Measurements from ENCODE around the gene EPHA8.

Gene EPHA8

GRCh38 chr1:22533244-22533895, 29.9 kb upstream of the EPHA8 start:
- intact Hi-C loops (cut with DNase I) = no loop called here
- DNase-seq = peak in 5 of 42 donors; percentile 22 to 43 (median 25)

- DNase-seq = no peak
- intact Hi-C loops (cut with DNase I) = no loop called here
Measured at GRCh38 chr1:22534951-22535350, 28.3 kb upstream of the EPHA8 start.

- intact Hi-C loops (cut with DNase I) = no loop called here
- no peak for DNase-seq
Measured at GRCh38 chr1:22535399-22535798, 27.9 kb upstream of the EPHA8 start.

- no peak for DNase-seq
- intact Hi-C loops (cut with DNase I) = no loop called here
Measured at GRCh38 chr1:22536506-22536905, 26.8 kb upstream of the EPHA8 start.

- DNase-seq = peak in 24 of 42 donors; percentile 11 to 73 (median 32)
- intact Hi-C loops (cut with DNase I) = no loop called here
Measured at GRCh38 chr1:22537441-22538139, 25.7 kb upstream of the EPHA8 start.

GRCh38 chr1:22539510-22540118, 23.7 kb upstream of the EPHA8 start:
- no peak for DNase-seq

GRCh38 chr1:22540337-22540736, 23.0 kb upstream of the EPHA8 start:
- intact Hi-C loops (cut with DNase I) = no loop called here
- DNase-seq = no peak

More at GRCh38 chr1:22539510-22540118, 23.7 kb upstream of the EPHA8 start:
- intact Hi-C loops (cut with DNase I) = no loop called here

GRCh38 chr1:22542886-22543285, 20.4 kb upstream of the EPHA8 start:
- DNase-seq = no peak
- intact Hi-C loops (cut with DNase I) = no loop called here

GRCh38 chr1:22543679-22544078, 19.6 kb upstream of the EPHA8 start:
- intact Hi-C loops (cut with DNase I) = no loop called here
- DNase-seq = no peak

GRCh38 chr1:22544606-22545005, 18.7 kb upstream of the EPHA8 start:
- intact Hi-C loops (cut with DNase I) = no loop called here
- DNase-seq = no peak

- intact Hi-C loops (cut with DNase I) = no loop called here
- DNase-seq = no peak
Measured at GRCh38 chr1:22545141-22545540, 18.1 kb upstream of the EPHA8 start.

- no peak for DNase-seq
- intact Hi-C loops (cut with DNase I) = no loop called here
Measured at GRCh38 chr1:22547186-22547817, 16.0 kb upstream of the EPHA8 start.

GRCh38 chr1:22547818-22548462, 15.3 kb upstream of the EPHA8 start:
- intact Hi-C loops (cut with DNase I) = no loop called here
- DNase-seq = no peak

GRCh38 chr1:22550021-22550420, 13.3 kb upstream of the EPHA8 start:
- intact Hi-C loops (cut with DNase I) = no loop called here
- no peak for DNase-seq

- intact Hi-C loops (cut with DNase I) = no loop called here
- no peak for DNase-seq
Measured at GRCh38 chr1:22551591-22551990, 11.7 kb upstream of the EPHA8 start.

GRCh38 chr1:22552021-22552420, 11.3 kb upstream of the EPHA8 start:
- DNase-seq = no peak
- intact Hi-C loops (cut with DNase I) = no loop called here

- DNase-seq = no peak
- intact Hi-C loops (cut with DNase I) = no loop called here
Measured at GRCh38 chr1:22553104-22553880, 10.0 kb upstream of the EPHA8 start.

GRCh38 chr1:22553991-22554522, 9.2 kb upstream of the EPHA8 start:
- intact Hi-C loops (cut with DNase I) = no loop called here
- no peak for DNase-seq

- intact Hi-C loops (cut with DNase I) = no loop called here
- DNase-seq = no peak
Measured at GRCh38 chr1:22555371-22555656, 8.0 kb upstream of the EPHA8 start.
